ENCODE results near the gene NSRP1. TPM values are rescaled to one million over a fixed set of nuclear protein-coding genes. Genes with fewer than 3 reads are reported as not detected.

Gene NSRP1
- polyA plus RNA-seq, 1 donor from 2014 or later = 8.6 TPM

GRCh38 chr17:30153463-30153862 lies 36.8 kb downstream of the NSRP1 start:
- Histone ChIP-seq H2AFZ (ENCODE audit: low read depth, low read length) (no peak overlapping the region), H3F3A (ENCODE audit: insufficient read depth, low read length, poor library complexity, severe bottlenecking) (no peaks in the 10 kb centered on the region), H3K9ac (ENCODE audit: low read length) (no peak overlapping the region), H3K4me3 (ENCODE audit: low read length) (no peak overlapping the region), H3K9me3 (ENCODE audit: low read length) (no peaks in the 10 kb centered on the region), H3K9me2 (ENCODE audit: insufficient read depth, low read length) (no peaks in the 10 kb centered on the region), H4K20me1 (ENCODE audit: insufficient read depth) (no peaks in the 10 kb centered on the region), H3K27me3 (ENCODE audit: insufficient read depth, low read depth, low read length) (no peaks in the 10 kb centered on the region), H3K36me3 (ENCODE audit: insufficient read depth, low read length) (no peaks in the 10 kb centered on the region), H3K79me2 (replicated peaks; ENCODE audit: insufficient read depth, low read length) (peaks cover 3% of the 10 kb centered on the region), H3K4me2 (ENCODE audit: low read length) (no peak overlapping the region), H3K27ac (ENCODE audit: low read length) (no peak overlapping the region)
- no peak for TF ChIP-seq RAD21 (conservative IDR thresholded peaks at IDR 0.05)

- H3K9me3 ChIP-seq (ENCODE audit: low read length) = no peaks in the 10 kb centered on the region
- H3K4me3 ChIP-seq (ENCODE audit: low read length) = no peak overlapping the region
- no peaks in the 10 kb centered on the region for H3K27me3 ChIP-seq (ENCODE audit: insufficient read depth, low read depth, low read length)
- no peaks in the 10 kb centered on the region for H3K9me2 ChIP-seq (ENCODE audit: insufficient read depth, low read length)
- H2AFZ ChIP-seq (ENCODE audit: low read depth, low read length) = no peak overlapping the region
- no peaks in the 10 kb centered on the region for H4K20me1 ChIP-seq (ENCODE audit: insufficient read depth)
- TF ChIP-seq TAF1 (IDR thresholded peaks at IDR 0.05; ENCODE audit: low read depth) (no peak), CTCF (IDR thresholded peaks at IDR 0.05; ENCODE audit: poor library complexity, severe bottlenecking) (no peak), REST (IDR thresholded peaks at IDR 0.05; ENCODE audit: borderline replicate concordance) (no peak), EP300 (conservative IDR thresholded peaks at IDR 0.05; ENCODE audit: poor library complexity, severe bottlenecking) (no peak), SMC3 (conservative IDR thresholded peaks at IDR 0.05; ENCODE audit: poor library complexity) (no peak), POLR2AphosphoS5 (IDR thresholded peaks at IDR 0.05) (no peak), EZH2 (IDR thresholded peaks at IDR 0.05; ENCODE audit: borderline replicate concordance, insufficient read depth, low read length, poor library complexity, severe bottlenecking) (no peak), RAD21 (conservative IDR thresholded peaks at IDR 0.05) (no peak), MXI1 (conservative IDR thresholded peaks at IDR 0.05; ENCODE audit: poor library complexity, severe bottlenecking) (no peak)
- H3K36me3 ChIP-seq (ENCODE audit: insufficient read depth, low read length) = no peaks in the 10 kb centered on the region
- no peak overlapping the region for H3K27ac ChIP-seq (ENCODE audit: low read length)
- H3K4me2 ChIP-seq (ENCODE audit: low read length) = no peak overlapping the region
- no peaks in the 10 kb centered on the region for H3F3A ChIP-seq (ENCODE audit: insufficient read depth, low read length, poor library complexity, severe bottlenecking)
- H3K9ac ChIP-seq (ENCODE audit: low read length) = no peak overlapping the region
- peaks cover 20% of the 10 kb centered on the region for H3K79me2 ChIP-seq (replicated peaks; ENCODE audit: insufficient read depth, low read length)
Observed at GRCh38 chr17:30155389-30155788, 38.8 kb downstream of the NSRP1 start.

All from neural cell (in vitro differentiated cells).